C4-2B (cell line): Measurements from ENCODE around the gene RIN1.

ENCODE experiments used
- ZFX ChIP-seq: fragments of 450-650 bp; IDR thresholded peaks from 2 replicates; pipeline ENCODE4 v1.6.1; 2017
- TF ChIP-seq, protein P1 (sequence below): fragments of 450-650 bp; conservative IDR thresholded peaks from 2 replicates; pipeline ENCODE4 v1.5.1; 2017; ENCODE audit warnings: mild to moderate bottlenecking

DNA sequence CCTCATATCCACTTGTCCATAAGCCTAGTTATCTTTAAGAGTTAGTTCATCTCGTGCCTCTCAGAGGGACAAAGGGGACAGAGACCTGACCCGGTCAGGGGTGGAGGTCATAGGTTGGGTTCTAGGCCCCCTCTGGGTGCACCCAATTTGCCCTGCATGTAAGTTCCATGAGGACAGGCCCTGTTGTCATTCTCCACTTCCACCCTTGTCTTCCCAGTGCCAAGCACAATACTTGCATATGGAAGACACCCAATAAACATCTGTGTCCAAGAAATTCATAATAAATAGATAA, 46.0 kb downstream of the RIN1 start:
- TF ChIP-seq, protein P1, sequence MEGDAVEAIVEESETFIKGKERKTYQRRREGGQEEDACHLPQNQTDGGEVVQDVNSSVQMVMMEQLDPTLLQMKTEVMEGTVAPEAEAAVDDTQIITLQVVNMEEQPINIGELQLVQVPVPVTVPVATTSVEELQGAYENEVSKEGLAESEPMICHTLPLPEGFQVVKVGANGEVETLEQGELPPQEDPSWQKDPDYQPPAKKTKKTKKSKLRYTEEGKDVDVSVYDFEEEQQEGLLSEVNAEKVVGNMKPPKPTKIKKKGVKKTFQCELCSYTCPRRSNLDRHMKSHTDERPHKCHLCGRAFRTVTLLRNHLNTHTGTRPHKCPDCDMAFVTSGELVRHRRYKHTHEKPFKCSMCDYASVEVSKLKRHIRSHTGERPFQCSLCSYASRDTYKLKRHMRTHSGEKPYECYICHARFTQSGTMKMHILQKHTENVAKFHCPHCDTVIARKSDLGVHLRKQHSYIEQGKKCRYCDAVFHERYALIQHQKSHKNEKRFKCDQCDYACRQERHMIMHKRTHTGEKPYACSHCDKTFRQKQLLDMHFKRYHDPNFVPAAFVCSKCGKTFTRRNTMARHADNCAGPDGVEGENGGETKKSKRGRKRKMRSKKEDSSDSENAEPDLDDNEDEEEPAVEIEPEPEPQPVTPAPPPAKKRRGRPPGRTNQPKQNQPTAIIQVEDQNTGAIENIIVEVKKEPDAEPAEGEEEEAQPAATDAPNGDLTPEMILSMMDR, result no peak
- no peak for TF ChIP-seq ZFX
